ENCODE measurements around the gene USP53.

DNA sequence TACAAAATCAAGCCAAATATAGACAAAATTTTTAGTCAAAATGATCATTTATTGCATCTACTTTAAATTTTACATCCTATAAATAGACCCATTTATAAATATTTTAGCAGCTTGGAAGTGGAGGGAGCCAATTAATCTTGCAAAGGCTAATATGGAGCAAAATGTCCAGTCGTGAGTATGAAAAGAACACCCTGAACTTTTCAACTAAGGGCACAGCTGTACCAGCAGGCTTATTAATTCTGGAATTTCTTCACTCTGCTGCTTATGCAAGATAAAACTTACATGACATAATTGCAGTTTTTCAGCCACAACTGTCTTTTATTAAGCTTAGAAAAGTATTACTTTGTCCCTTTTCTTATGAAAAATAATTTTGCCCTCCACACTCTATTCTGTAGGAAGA, 22.9 kb upstream of the USP53 start:
- no peak for TF ChIP-seq CTCF (IDR thresholded peaks at IDR 0.05; ENCODE audit: borderline replicate concordance, extremely low read depth, low read length, poor library complexity, severe bottlenecking)
- no peak for TF ChIP-seq EZH2 (IDR thresholded peaks at IDR 0.05; ENCODE audit: borderline replicate concordance, low read depth, low read length, severe bottlenecking)

All from DND-41 (cell line).